Eye (tissue), 1 donor: ENCODE data around the gene XYLT1.
"Not testable (repeated sequence)": the region's sequence is repeated elsewhere in the genome, so short reads cannot be mapped to it uniquely, and the experiment has no call there.

Source experiments
- DNase-seq: peaks from one replicate; pipeline ENCODE4 v3.0.0-alpha.2; 2015

The XYLT1 gene

GRCh38 chr16:17488506-17488905, 17.7 kb upstream of the XYLT1 start:
- DNase-seq = no peak

GRCh38 chr16:17483351-17483750, 12.6 kb upstream of the XYLT1 start:
- no peak for DNase-seq

GRCh38 chr16:17482341-17482740, 11.6 kb upstream of the XYLT1 start:
- DNase-seq = not testable (repeated sequence)

GRCh38 chr16:17481736-17482135, 11.0 kb upstream of the XYLT1 start:
- no peak for DNase-seq

GRCh38 chr16:17477260-17477545, 6.4 kb upstream of the XYLT1 start:
- DNase-seq = not testable (repeated sequence)

GRCh38 chr16:17476414-17477259, 5.9 kb upstream of the XYLT1 start:
- peak; percentile 87 for DNase-seq

GRCh38 chr16:17475104-17475503, 4.3 kb upstream of the XYLT1 start:
- DNase-seq = no peak

GRCh38 chr16:17474572-17474971, 3.8 kb upstream of the XYLT1 start:
- no peak for DNase-seq

- DNase-seq = no peak
Measured at GRCh38 chr16:17474037-17474436, 3.3 kb upstream of the XYLT1 start.

GRCh38 chr16:17471719-17472461, 1.1 kb upstream of the XYLT1 start:
- DNase-seq = no peak

- peak; percentile 65 for DNase-seq
Measured at GRCh38 chr16:17470182-17470907, 415 bp downstream of the XYLT1 start.

- peak; percentile 56 for DNase-seq
Measured at GRCh38 chr16:17469741-17470181, 999 bp downstream of the XYLT1 start.

GRCh38 chr16:17469011-17469740, 1.6 kb downstream of the XYLT1 start:
- peak; percentile 56 for DNase-seq

GRCh38 chr16:17468611-17469010, 2.1 kb downstream of the XYLT1 start:
- DNase-seq = no peak

GRCh38 chr16:17467923-17468540, 2.7 kb downstream of the XYLT1 start:
- peak; percentile 92 for DNase-seq

- DNase-seq = no peak
Measured at GRCh38 chr16:17466876-17467275, 3.9 kb downstream of the XYLT1 start.

- no peak for DNase-seq
Measured at GRCh38 chr16:17465460-17465859, 5.3 kb downstream of the XYLT1 start.

- no peak for DNase-seq
Measured at GRCh38 chr16:17463335-17463734, 7.4 kb downstream of the XYLT1 start.

GRCh38 chr16:17461951-17462729, 8.6 kb downstream of the XYLT1 start:
- DNase-seq = no peak

GRCh38 chr16:17460890-17461289, 9.9 kb downstream of the XYLT1 start:
- DNase-seq = no peak

GRCh38 chr16:17459903-17460521, 10.7 kb downstream of the XYLT1 start:
- peak; percentile 43 for DNase-seq
